ENCODE data around the gene INPP5J.

INPP5J gene

GRCh38 chr22:31083923-31084810 lies 38.6 kb upstream of the INPP5J start:
- Mint-ChIP-seq H3K4me1 (peaks cover 41 to 53% of the 10 kb centered on the region in 2 donors), H3K27me3 (peaks cover 0 to 7% of the 10 kb centered on the region in 2 donors), H3K4me3 (peak overlapping the region; percentile 94), H3K9me3 (no peaks in the 10 kb centered on the region), H3K27ac (peak overlapping the region; percentile 86), H3K36me3 (peaks cover 3 to 4% of the 10 kb centered on the region in 2 donors)
- ATAC-seq (replicated peaks) (peak; percentile 5 to 14), DNase-seq (no peak)

GRCh38 chr22:31084811-31085492 lies 37.8 kb upstream of the INPP5J start:
- ATAC-seq (replicated peaks): peak; percentile 83 to 85
- H3K27me3 Mint-ChIP-seq: peaks cover 0 to 7% of the 10 kb centered on the region in 2 donors

GRCh38 chr22:31085493-31085824 lies 37.3 kb upstream of the INPP5J start:
- Mint-ChIP-seq H3K4me3 (peak overlapping the region; percentile 89 to 94), H3K4me1 (peaks cover 47 to 59% of the 10 kb centered on the region in 2 donors), H3K9me3 (no peaks in the 10 kb centered on the region), H3K36me3 (peaks cover 3 to 4% of the 10 kb centered on the region in 2 donors), H3K27me3 (peaks cover 0 to 7% of the 10 kb centered on the region in 2 donors), H3K27ac (peak overlapping the region; percentile 97)
- ATAC-seq (replicated peaks): no peak
- DNase-seq: no peak

More at GRCh38 chr22:31084811-31085492, 37.8 kb upstream of the INPP5J start:
- peaks cover 47 to 60% of the 10 kb centered on the region in 2 donors for H3K4me1 Mint-ChIP-seq
- peak overlapping the region; percentile 97 for H3K27ac Mint-ChIP-seq
- peak; percentile 83 for DNase-seq
- peak overlapping the region; percentile 94 for H3K4me3 Mint-ChIP-seq
- H3K36me3 Mint-ChIP-seq: peaks cover 3 to 4% of the 10 kb centered on the region in 2 donors
- no peaks in the 10 kb centered on the region for H3K9me3 Mint-ChIP-seq

- DNase-seq: no peak
- H3K36me3 Mint-ChIP-seq: peaks cover 3 to 4% of the 10 kb centered on the region in 2 donors
- no peaks in the 10 kb centered on the region for H3K9me3 Mint-ChIP-seq
- H3K27ac Mint-ChIP-seq: peak overlapping the region; percentile 42
- H3K4me3 Mint-ChIP-seq: peak overlapping the region; percentile 17 to 94
- H3K27me3 Mint-ChIP-seq: peaks cover 0 to 7% of the 10 kb centered on the region in 2 donors
- H3K4me1 Mint-ChIP-seq: peaks cover 43 to 55% of the 10 kb centered on the region in 2 donors
- ATAC-seq (replicated peaks): no peak
These were observed 36.8 kb upstream of the INPP5J start for GRCh38 chr22:31085928-31086327.

DNA sequence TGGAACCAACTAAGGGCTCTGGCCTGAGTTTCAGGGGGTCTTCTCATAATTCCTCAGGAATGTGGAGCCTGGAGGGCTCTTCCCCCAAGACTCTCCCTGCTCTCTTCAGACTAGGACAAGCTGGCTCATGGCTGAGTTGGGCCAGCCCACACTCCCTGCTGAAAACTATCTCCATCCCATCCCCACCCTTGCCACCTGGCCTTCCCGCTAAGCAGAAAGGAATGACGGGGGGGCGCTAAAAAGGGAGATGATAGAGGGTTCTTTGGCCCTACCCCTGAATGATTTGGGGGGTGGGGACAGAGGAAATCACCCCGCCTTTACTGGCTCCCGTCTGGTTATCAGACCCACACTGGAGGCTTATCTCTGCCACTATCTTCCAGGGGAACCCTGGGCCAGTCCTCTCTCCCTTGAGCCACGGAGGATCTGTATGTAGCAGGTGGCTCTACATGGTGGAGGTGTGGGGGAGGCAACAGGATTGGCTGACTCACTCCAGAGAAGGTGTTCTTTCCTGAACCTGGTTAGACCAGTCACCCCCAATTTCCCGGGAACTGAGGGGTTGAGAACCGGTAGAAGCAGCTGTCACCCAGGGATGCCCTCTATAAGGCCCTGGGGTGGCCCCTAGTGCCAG lies 35.9 kb upstream of the INPP5J start:
- DNase-seq (no peak), ATAC-seq (replicated peaks) (no peak)
- H3K27me3 Mint-ChIP-seq: peaks cover 0 to 3% of the 10 kb centered on the region in 2 donors
- H3K36me3 Mint-ChIP-seq: peaks cover under 1 to 3% of the 10 kb centered on the region in 2 donors
- H3K27ac Mint-ChIP-seq: no peak overlapping the region
- H3K4me1 Mint-ChIP-seq: peaks cover 34 to 46% of the 10 kb centered on the region in 2 donors
- H3K9me3 Mint-ChIP-seq: no peaks in the 10 kb centered on the region
- H3K4me3 Mint-ChIP-seq: no peak overlapping the region

DNA sequence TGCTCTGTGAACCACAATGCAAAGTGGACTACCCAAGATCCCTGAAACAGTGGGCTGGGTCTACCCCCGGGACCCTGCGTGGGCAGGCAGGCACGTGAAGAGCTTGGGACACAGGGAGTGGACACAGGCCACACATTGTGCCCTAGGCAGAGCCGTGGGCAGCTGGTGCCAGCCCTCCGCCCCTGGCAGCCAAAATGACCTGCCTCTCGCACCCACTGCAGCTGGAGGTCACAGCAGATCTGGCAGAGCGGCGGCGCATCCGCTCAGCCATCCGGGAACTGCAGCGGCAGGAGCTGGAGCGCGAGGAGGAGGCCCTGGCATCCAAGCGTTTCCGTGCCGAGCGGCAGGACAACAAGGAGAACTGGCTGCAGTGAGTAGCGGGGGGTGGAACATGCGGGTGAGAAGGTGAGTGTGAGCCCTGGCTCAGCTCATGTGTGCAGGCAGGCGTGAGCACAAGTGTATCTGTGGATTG lies 35.0 kb upstream of the INPP5J start:
- Mint-ChIP-seq H3K9me3 (no peaks in the 10 kb centered on the region), H3K4me3 (no peak overlapping the region), H3K4me1 (peaks cover 25 to 36% of the 10 kb centered on the region in 2 donors), H3K27ac (no peak overlapping the region), H3K36me3 (no peaks in the 10 kb centered on the region), H3K27me3 (no peaks in the 10 kb centered on the region)
- no peak for ATAC-seq (replicated peaks)
- DNase-seq: no peak

DNA sequence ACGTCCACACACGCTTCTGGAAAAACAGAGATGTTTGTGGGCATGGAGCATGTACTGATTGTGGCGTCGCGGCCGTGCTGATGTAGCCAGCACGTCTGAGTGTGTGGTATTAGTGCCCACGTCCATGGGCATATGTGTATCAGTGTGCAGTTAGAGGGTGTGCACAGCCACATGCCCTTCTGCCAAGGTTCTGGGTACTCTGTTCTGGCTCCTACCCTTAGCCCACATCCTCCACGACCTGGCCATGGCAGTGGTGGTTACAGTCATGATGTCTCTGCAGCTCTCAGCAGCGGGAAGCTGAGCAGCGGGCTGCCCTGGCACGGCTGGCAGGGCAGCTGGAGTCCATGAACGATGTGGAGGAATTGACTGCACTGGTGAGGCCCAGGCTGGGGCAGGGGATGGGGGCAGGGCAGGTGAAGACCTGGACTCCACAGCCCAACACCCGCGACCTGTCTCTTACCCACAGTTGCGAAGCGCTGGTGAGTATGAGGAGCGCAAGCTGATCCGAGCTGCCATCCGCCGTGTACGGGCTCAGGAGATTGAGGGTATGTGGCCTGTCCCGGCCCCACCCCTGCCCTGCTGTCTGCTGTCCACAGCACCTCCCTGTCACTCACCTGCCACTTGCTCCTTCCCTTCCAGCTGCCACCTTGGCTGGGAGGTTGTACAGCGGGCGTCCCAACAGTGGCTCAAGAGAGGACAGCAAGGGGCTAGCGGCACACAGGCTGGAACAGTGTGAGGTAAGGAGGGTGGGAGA lies 34.4 kb upstream of the INPP5J start:
- H3K4me3 Mint-ChIP-seq: no peak overlapping the region
- DNase-seq (no peak), ATAC-seq (replicated peaks) (no peak)
- no peak overlapping the region for H3K27ac Mint-ChIP-seq
- H3K27me3 Mint-ChIP-seq: no peaks in the 10 kb centered on the region
- H3K36me3 Mint-ChIP-seq: no peaks in the 10 kb centered on the region
- peaks cover 20 to 30% of the 10 kb centered on the region in 2 donors for H3K4me1 Mint-ChIP-seq
- H3K9me3 Mint-ChIP-seq: no peaks in the 10 kb centered on the region

GRCh38 chr22:31089160-31090100 lies 33.3 kb upstream of the INPP5J start:
- Mint-ChIP-seq H3K36me3 (no peaks in the 10 kb centered on the region), H3K4me1 (peaks cover 12 to 20% of the 10 kb centered on the region in 2 donors), H3K4me3 (no peak overlapping the region), H3K27ac (no peak overlapping the region), H3K27me3 (no peaks in the 10 kb centered on the region), H3K9me3 (no peaks in the 10 kb centered on the region)
- no peak for DNase-seq
- no peak for ATAC-seq (replicated peaks)

GRCh38 chr22:31090217-31091085 lies 32.3 kb upstream of the INPP5J start:
- Mint-ChIP-seq H3K4me3 (no peak overlapping the region), H3K9me3 (no peaks in the 10 kb centered on the region), H3K4me1 (peaks cover 10 to 14% of the 10 kb centered on the region in 2 donors), H3K27me3 (no peaks in the 10 kb centered on the region), H3K36me3 (no peaks in the 10 kb centered on the region), H3K27ac (peak overlapping the region; percentile 51)
- DNase-seq (no peak), ATAC-seq (replicated peaks) (no peak)

GRCh38 chr22:31091106-31091975 lies 31.4 kb upstream of the INPP5J start:
- Mint-ChIP-seq H3K36me3 (no peaks in the 10 kb centered on the region), H3K4me3 (no peak overlapping the region), H3K27me3 (no peaks in the 10 kb centered on the region), H3K27ac (no peak overlapping the region), H3K4me1 (peaks cover 8 to 9% of the 10 kb centered on the region in 2 donors), H3K9me3 (no peaks in the 10 kb centered on the region)
- DNase-seq (no peak), ATAC-seq (replicated peaks) (no peak)

DNA sequence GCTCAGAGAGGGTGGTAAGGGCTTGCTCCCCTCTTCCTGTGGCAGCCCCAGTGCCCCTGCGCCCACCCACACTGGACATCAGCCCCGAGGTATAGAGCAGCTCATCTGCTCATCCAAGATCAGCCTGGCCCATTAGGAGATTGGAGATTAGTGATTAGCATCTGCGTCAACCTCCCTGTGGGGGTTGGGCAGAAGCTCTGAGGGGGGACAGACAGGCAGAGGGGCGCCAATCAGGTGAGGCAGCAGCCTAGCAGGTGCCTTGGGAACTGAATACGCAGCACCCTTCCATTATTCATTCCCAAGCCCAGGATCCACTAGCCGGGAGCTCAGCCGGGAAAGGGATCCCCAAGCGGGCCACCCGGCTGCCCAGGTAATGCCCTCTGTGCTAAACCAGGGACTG lies 30.6 kb upstream of the INPP5J start:
- H3K36me3 Mint-ChIP-seq: peaks cover 0 to 4% of the 10 kb centered on the region in 2 donors
- DNase-seq: no peak
- H3K4me3 Mint-ChIP-seq: no peak overlapping the region
- H3K9me3 Mint-ChIP-seq: no peaks in the 10 kb centered on the region
- H3K4me1 Mint-ChIP-seq: peaks cover 9% of the 10 kb centered on the region in 2 donors
- no peak overlapping the region for H3K27ac Mint-ChIP-seq
- no peak for ATAC-seq (replicated peaks)
- no peaks in the 10 kb centered on the region for H3K27me3 Mint-ChIP-seq

All from stimulated activated naive B cell treated with anti-CD40 and anti-IgM and Interleukin-4, amounts not matched to agents 10 μg/mL and 1 μg/mL and 100 μg/mL, for 72 hours (primary cell).